NCI-H187 treated with DMSO at 0.1 percent for 48 hours (cell line): ENCODE results near the gene ZNF549.
"Not testable (repeated sequence)": the region's sequence is repeated elsewhere in the genome, so short reads cannot be mapped to it uniquely, and the experiment has no call there.

Experiments
- DNase-seq: peaks from one replicate; lab custom pipeline; 2025; lab: John Stamatoyannopoulos, UW

Gene ZNF549

DNA sequence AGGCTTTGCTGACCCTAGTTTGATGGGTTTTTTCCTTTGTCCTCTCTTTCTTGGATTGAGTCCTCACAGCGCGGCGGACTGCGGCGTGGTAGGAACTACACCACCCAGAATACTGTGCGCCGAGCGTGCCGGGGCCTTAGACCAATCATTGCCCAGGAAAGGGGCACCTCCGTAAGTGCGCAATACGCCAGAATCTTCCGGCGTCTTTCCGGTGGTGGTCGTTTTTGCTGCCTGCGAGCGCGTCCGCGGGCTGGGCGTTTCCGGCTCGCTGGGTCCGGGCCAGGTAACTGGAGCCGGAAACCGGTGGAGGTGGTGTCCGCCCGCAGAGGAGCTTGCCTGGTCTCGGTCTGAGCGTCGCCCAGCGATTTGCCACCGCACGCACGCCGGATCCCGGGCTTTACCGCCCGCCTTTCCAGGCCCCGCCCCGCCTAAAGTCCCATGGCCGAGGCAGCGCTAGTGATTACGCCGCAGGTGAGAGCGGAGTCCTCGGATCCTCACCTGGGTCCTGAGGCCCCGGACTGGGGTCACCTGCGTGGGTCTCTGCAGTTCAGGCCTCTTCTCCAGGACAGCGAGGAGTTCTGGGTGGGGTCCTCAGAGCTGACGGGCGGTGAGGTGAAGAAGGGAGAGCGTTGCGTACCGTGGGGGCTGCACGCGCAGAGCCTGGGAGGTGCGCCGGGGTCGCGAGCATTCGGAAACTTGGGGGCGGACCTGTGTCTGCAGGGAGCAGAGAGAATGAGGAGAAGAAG lies at the start of gene ZNF549:
Gene ZNF549 (plus strand): TSS at position 221 of the 746 bp plus-strand sequence. CDS start 218 bp downstream, at position 439.
- DNase-seq = peak; percentile 86

- peak; percentile 37 for DNase-seq
Observed at GRCh38 chr19:57487477-57488298, 39.5 kb upstream of the ZNF549 start, which contains the start of gene ZNF419. ZNF419 (plus strand) TSS chr19:57487750; CDS start chr19:57487951, 201 bp downstream.

- not testable (repeated sequence) for DNase-seq
Observed at GRCh38 chr19:57488299-57488644, 38.9 kb upstream of the ZNF549 start.

GRCh38 chr19:57499332-57499679 lies 27.9 kb upstream of the ZNF549 start:
- not testable (repeated sequence) for DNase-seq

GRCh38 chr19:57499680-57500395 lies 27.3 kb upstream of the ZNF549 start, which contains the start of gene ZNF773:
ZNF773 (plus strand) TSS chr19:57499938; CDS start chr19:57500081, 143 bp downstream.
- DNase-seq = not testable (repeated sequence)

GRCh38 chr19:57500400-57500799 lies 26.8 kb upstream of the ZNF549 start:
- not testable (repeated sequence) for DNase-seq

DNA sequence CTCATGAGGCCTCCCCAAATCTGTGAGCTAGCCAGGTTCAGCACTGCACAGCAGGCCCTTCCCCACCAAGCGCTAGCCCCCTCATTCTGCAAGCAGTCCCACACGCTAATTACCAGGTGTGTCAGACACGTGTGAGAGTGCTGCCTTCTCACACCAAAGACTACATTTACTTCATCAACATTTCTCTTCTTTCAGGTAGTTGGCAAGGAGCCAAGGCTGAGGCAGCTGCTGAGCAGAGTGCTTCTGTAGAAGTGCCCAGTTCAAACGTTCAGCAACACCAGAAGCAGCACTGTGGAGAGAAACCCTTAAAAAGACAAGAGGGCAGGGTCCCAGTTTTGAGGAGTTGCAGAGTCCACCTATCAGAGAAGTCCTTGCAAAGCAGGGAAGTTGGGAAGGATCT lies 21.0 kb upstream of the ZNF549 start:
- DNase-seq = no peak

GRCh38 chr19:57511484-57511883 lies 15.7 kb upstream of the ZNF549 start:
- DNase-seq = no peak

DNA sequence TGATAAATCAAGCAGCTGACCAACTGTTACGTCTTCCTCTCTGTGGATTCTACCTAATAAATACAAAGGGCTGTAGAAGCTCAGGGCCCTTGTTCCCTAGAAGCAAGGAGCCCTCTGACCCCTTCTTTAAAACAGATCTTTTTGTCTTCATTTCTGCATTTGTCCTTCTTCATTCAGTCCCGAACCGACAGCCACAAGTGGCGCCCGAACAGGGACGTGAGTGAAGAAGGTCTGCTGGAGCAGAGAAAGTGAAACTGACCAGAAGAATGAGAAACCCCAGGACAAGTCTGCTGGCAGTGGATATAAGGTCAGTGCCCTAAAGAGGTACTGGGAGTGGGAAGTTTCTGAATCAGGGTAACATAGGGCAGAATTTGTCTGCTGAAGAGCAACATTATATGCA lies 14.3 kb upstream of the ZNF549 start:
- no peak for DNase-seq

GRCh38 chr19:57515255-57515654 lies 11.9 kb upstream of the ZNF549 start:
- no peak for DNase-seq

GRCh38 chr19:57518021-57518420 lies 9.1 kb upstream of the ZNF549 start:
- DNase-seq = not testable (repeated sequence)

- no peak for DNase-seq
Observed at GRCh38 chr19:57537953-57538547, 10.9 kb downstream of the ZNF549 start.

- no peak for DNase-seq
Observed at GRCh38 chr19:57546513-57546912, 19.4 kb downstream of the ZNF549 start.

DNA sequence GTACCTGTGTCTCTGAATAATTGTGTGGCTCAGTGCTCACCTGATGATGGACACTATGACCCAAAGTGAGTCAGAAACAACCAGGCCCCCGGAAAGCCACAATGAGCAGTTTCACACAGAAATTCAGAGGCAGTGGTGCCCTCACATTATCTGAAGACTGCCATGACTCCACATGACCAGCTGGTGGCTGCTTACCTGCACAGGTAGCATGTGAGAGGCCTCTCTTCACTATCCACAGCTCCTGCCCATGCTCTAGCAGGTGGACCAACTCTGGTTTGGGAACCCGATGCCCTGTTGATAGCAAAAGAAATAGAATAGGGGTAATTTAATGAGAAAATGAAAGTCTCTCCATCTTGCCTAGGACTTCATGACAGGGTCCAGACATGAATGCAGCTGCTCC lies 25.3 kb downstream of the ZNF549 start:
- DNase-seq = no peak

GRCh38 chr19:57557659-57558058 lies 30.5 kb downstream of the ZNF549 start:
- no peak for DNase-seq

DNA sequence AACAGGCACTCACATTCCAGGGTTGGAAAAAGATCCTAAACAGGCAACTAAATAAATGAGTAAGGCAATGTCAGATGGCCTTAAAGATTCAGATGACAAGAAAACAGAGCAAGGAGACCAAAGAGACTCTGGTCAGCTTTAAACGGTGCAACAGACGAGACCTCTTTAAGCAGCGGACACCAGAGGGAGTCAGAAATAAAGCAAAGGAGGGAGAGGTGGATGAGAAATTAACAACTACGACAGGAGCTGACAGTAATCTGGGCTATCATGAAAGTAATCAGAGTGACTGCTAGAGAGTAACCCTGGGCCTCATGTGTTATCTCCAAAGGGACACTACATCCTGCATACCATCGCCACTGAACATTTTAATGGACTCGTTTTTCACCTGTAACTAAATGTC lies 31.4 kb downstream of the ZNF549 start:
- no peak for DNase-seq

DNA sequence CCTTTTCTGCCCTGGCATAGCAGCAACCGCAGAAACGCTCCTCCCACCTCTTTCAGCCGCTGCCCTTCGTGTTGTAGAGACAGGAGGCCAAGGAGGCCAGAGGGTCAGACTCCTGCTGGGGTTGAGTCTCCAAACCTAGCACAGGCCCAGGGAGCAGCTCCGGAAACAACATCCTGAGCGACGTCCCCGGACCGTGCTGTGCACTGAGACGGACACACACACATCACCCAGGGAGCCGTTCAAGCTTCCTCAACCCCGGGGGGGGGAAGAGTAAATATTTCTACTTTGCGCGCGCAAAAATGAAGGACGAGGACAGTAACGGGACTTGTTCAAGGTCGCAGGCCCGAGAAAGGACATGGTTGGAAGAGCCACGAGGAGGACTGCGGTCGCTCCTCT lies 31.9 kb downstream of the ZNF549 start:
- DNase-seq = no peak

- DNase-seq = peak; percentile 60
Observed at GRCh38 chr19:57559404-57560025, 32.4 kb downstream of the ZNF549 start, which contains the start of gene ZNF550. ZNF550 (minus strand) TSS chr19:57559863; CDS start chr19:57559682, 181 bp downstream.

DNA sequence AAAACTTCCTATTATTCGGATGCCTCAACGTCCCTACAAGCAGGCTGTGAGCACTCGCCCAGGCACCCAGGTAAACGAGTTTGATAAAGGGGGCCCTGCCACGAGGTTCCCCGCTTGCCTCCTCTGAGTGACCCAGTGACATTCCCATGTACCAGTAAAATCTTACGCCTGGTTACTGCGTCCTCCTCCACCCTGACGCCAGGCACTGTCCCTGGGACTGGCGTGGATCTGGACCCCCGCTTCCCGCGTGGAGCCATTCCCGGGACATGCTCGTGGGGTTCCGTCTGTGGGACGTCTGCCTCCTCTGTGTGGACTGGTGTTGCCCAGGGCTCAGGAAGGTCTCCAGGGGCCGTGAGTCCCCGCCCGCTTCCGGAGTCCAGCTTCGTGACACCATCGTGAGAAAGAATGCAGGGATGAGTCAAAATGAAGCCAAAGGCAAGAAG lies 32.9 kb downstream of the ZNF549 start:
- DNase-seq = no peak

- no peak for DNase-seq
Observed at GRCh38 chr19:57563547-57563946, 36.4 kb downstream of the ZNF549 start.
